GM19395 (cell line): ENCODE measurements around the gene GNAT3.

Experiments
- ATAC-seq: cut with Tn5 transposase; IDR thresholded peaks from one replicate; pipeline ENCODE4 v1.9.1; 2021; ENCODE audit warnings: mild to moderate bottlenecking, moderate library complexity; ENCODE audit not compliant: unreplicated experiment

The GNAT3 gene

GRCh38 chr7:80511964-80512363 lies at the start of gene GNAT3:
TSS of gene GNAT3 (minus strand) at chr7:80512064. CDS start at chr7:80511926, 138 bp downstream.
- ATAC-seq: no peak

GRCh38 chr7:80558116-80558515 lies 46.3 kb upstream of the GNAT3 start:
- no peak for ATAC-seq

GRCh38 chr7:80552031-80552694 lies 40.3 kb upstream of the GNAT3 start:
- no peak for ATAC-seq

- no peak for ATAC-seq
Observed at GRCh38 chr7:80550005-80550404, 38.1 kb upstream of the GNAT3 start.

GRCh38 chr7:80548840-80549530 lies 37.1 kb upstream of the GNAT3 start:
- no peak for ATAC-seq

- no peak for ATAC-seq
Observed at GRCh38 chr7:80542398-80542797, 30.5 kb upstream of the GNAT3 start.

GRCh38 chr7:80540836-80541235 lies 29.0 kb upstream of the GNAT3 start:
- no peak for ATAC-seq

- no peak for ATAC-seq
Observed at GRCh38 chr7:80537091-80537490, 25.2 kb upstream of the GNAT3 start.

- ATAC-seq: no peak
Observed at GRCh38 chr7:80536426-80536825, 24.6 kb upstream of the GNAT3 start.

- ATAC-seq: no peak
Observed at GRCh38 chr7:80533287-80533686, 21.4 kb upstream of the GNAT3 start.

GRCh38 chr7:80532153-80532552 lies 20.3 kb upstream of the GNAT3 start:
- ATAC-seq: no peak

GRCh38 chr7:80530136-80530535 lies 18.3 kb upstream of the GNAT3 start:
- no peak for ATAC-seq

- no peak for ATAC-seq
Observed at GRCh38 chr7:80529362-80529761, 17.5 kb upstream of the GNAT3 start.

- no peak for ATAC-seq
Observed at GRCh38 chr7:80528689-80529088, 16.8 kb upstream of the GNAT3 start.

- ATAC-seq: no peak
Observed at GRCh38 chr7:80526472-80526871, 14.6 kb upstream of the GNAT3 start.

- no peak for ATAC-seq
Observed at GRCh38 chr7:80524693-80525092, 12.8 kb upstream of the GNAT3 start.

GRCh38 chr7:80521809-80522208 lies 9.9 kb upstream of the GNAT3 start:
- ATAC-seq: no peak

GRCh38 chr7:80520199-80520598 lies 8.3 kb upstream of the GNAT3 start:
- no peak for ATAC-seq

GRCh38 chr7:80517282-80517747 lies 5.5 kb upstream of the GNAT3 start:
- no peak for ATAC-seq

- no peak for ATAC-seq
Observed at GRCh38 chr7:80515298-80515697, 3.4 kb upstream of the GNAT3 start.

GRCh38 chr7:80510021-80510420 lies 1.8 kb downstream of the GNAT3 start:
- ATAC-seq: no peak

- no peak for ATAC-seq
Observed at GRCh38 chr7:80508440-80508839, 3.4 kb downstream of the GNAT3 start.
